Stimulated activated naive CD4-positive, alpha-beta T cell (primary cell): ENCODE data around the gene EPN3.

Source experiments
- DNase-seq, 6 experiments: peaks; one replicate each; lab custom pipeline; 2025; lab: John Stamatoyannopoulos, UW

Gene EPN3

DNA sequence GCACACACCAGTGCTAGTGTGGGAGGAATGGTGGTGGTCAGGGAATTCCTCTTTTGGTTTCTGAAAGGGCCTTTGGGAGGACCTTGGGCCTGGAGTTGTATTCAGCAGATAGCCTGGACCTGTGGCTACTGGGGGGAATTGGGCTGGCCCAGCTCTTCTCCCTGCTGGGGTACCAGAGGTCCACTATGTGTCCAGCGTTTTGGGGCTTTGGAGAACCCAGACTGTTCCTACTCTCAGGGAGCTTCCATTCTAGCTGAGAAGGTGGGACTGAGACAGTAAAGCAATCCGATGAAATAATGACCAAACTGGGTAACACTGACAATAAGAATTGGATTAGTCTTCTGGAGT is 2.4 kb downstream of the EPN3 start:
- no peak for DNase-seq

GRCh38 chr17:50535407-50535806 is 2.9 kb downstream of the EPN3 start:
- DNase-seq: no peak

DNA sequence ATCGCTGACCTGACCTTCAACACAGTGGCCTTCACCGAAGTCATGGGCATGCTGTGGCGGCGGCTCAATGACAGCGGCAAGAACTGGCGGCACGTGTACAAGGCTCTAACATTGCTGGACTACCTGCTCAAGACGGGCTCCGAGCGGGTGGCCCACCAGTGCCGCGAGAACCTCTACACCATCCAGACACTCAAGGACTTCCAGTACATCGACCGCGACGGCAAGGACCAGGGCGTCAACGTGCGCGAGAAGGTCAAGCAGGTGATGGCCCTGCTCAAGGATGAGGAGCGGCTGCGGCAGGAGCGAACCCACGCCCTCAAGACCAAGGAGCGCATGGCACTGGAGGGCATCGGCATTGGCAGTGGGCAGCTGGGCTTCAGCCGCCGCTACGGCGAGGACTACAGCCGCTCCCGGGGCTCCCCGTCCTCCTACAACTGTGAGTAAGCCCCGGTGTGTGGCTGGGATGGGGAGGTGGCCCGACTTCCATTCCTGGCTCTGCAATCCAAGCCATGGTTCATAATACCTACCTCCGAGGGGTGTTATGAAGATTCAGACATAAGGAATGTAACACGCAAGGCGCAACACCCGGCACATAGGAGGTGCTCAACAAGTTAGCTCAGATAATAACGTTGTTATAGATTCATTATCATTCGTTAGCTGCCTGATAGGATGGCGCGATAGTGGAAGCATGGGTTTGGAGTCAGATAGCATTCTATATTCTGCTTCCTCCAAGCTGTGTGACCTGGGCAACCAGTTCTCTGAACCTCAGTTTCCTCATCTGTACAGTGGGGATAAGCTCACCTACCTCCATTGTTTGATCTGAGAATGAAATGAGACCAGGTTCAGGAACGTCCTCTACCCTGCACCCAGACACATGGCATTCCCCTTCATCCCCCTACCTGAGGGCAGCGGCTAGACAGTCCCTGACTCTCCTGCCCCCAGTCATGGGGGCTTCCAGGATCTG is 4.4 kb downstream of the EPN3 start:
- DNase-seq: no peak

GRCh38 chr17:50537721-50538548 is 5.4 kb downstream of the EPN3 start:
- no peak for DNase-seq

DNA sequence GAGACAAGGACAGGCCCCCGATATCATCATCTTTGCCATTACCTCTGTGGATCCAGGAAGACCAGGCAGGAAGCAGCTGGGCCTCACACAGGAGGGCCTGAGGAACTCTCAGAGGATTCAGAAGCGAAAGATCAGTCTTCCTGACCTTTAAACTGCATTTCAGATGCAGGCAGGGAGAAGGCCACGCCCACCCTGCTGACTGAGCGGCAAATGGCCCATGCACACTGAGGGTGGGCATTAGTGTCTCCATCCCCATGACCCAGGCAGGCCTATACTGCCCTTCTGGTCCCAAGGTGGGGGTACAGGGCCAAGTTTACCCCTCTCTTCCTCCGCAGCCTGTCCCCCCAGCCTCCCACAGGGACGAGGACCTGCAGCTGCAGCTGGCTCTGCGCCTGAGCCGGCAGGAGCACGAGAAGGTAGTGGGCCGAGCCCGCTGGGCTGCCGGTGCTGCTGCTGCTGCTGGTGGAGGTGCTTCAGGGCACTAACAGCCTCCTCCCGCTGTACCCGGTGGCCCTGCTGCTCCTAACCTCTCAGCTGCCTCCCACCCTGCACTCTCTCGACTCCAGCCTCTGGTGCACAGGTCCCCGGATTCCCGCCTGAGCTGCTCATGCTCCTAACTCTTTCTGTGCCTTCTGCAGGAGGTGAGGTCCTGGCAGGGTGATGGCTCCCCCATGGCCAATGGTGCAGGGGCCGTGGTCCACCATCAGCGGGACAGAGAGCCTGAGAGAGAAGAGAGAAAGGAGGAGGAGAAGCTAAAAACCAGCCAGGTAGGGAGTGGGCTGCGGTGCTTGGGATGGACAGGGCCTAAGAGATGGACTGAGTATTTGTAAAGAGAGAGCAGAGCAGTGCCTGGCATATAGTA is 6.2 kb downstream of the EPN3 start:
- no peak for DNase-seq

- DNase-seq: no peak
Observed at GRCh38 chr17:50539762-50540559, 7.4 kb downstream of the EPN3 start.

DNA sequence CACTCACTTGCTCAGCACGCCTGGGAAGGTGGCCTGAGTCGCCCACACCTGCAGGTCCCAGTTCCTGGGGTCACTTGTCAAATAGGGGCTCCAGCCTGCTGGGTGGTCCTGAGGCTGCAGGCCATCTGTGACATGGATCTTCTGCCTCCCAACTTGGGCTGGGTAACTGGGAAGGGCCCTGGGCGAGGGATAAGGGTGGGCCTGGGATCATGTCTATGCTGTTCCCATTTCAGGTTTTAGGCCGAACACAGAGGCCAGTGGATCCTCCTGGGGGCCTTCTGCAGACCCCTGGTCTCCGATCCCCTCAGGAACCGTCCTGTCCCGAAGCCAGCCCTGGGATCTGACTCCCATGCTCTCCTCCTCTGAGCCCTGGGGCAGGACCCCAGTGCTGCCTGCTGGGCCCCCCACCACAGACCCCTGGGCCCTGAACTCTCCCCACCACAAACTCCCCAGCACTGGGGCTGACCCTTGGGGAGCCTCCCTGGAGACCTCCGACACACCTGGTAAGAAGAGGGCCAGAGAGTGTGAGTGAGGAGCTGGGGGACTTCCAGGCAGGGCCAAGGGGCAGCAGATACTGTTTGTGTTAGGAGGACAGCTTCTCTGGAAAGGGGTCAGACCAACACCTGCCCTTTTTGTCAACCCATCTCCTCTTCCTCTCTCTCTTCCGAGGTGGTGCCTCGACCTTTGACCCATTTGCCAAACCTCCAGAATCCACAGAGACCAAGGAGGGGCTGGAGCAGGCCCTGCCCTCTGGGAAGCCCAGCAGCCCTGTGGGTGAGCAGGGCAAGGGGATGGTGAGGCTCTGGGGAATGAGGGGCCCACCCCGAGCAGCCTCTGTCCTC is 8.2 kb downstream of the EPN3 start:
- no peak for DNase-seq

DNA sequence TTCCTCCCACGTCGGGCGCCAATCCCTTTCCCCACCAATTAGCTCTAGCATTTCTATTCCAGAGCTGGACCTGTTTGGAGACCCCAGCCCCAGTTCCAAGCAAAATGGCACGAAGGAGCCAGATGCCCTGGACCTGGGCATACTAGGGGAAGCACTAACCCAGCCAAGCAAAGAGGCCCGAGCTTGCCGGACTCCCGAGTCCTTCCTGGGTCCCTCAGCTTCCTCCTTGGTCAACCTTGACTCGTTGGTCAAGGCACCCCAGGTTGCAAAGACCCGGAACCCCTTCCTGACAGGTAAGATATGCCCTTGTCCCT is 8.8 kb downstream of the EPN3 start:
- peak in 1 of 6 experiments; percentile 24 for DNase-seq

DNA sequence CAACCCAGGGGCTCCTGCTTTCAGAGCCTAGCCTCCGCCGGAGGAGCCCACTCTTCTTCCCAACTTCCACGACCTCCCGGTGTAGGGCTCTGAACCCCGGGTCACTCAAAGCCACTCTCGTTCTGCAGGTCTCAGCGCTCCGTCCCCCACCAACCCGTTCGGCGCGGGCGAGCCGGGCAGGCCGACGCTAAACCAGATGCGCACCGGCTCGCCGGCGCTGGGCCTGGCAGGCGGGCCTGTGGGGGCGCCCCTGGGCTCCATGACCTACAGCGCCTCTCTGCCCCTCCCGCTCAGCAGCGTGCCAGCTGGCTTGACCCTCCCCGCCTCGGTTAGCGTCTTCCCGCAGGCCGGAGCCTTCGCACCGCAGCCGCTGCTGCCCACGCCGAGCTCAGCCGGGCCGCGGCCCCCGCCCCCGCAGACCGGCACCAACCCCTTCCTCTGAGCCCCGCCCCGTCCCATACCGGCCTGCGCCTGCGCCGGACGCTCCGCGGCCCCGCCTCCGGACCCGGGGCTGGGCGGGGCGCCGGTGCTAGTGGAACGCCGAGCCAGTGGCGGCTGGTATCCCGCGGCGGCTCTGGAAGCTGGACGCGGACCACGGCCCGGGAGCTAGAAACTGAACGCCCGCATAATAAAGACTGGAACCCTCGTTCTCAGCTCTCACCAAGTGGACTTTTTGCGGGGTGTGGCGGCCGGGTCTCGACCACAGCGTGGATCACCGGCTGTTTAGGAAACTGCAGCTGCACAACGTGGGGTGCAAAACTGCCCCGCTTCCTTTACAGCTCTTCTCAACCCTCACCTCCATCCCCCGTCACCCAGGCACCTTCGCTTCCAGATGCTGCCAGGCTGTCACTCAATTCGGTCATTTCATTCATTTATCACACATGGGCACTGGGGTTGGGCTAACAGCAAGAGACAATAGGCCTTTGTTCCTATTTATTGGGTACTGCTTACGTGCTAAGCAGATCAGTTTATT is 9.5 kb downstream of the EPN3 start:
- peak; percentile 63 to 85 (median 76) for DNase-seq

GRCh38 chr17:50542795-50543774 is 10.6 kb downstream of the EPN3 start:
- DNase-seq: no peak

- no peak for DNase-seq
Observed at GRCh38 chr17:50544516-50544915, 12.0 kb downstream of the EPN3 start.

DNA sequence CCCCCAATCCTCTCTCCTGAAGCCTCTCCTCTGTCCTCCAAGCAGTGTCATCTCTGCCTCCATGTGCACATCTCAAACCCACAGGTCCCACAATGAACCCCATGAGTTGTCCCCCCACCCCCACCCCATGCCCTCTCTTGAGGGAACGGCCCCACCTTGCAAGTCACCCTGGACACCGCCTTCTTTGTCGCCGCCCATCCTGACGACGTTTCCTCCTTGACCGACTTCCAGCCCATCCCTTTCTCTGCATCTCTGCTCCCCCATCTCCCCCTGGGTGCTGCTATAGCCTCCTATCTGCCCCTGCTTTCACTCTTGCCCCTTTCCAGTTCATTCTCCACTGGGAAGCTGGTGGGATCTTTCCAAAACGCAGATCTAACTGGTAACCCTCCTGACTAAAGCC is 12.8 kb downstream of the EPN3 start:
- no peak for DNase-seq

GRCh38 chr17:50546701-50547034 is 14.1 kb downstream of the EPN3 start:
- no peak for DNase-seq

DNA sequence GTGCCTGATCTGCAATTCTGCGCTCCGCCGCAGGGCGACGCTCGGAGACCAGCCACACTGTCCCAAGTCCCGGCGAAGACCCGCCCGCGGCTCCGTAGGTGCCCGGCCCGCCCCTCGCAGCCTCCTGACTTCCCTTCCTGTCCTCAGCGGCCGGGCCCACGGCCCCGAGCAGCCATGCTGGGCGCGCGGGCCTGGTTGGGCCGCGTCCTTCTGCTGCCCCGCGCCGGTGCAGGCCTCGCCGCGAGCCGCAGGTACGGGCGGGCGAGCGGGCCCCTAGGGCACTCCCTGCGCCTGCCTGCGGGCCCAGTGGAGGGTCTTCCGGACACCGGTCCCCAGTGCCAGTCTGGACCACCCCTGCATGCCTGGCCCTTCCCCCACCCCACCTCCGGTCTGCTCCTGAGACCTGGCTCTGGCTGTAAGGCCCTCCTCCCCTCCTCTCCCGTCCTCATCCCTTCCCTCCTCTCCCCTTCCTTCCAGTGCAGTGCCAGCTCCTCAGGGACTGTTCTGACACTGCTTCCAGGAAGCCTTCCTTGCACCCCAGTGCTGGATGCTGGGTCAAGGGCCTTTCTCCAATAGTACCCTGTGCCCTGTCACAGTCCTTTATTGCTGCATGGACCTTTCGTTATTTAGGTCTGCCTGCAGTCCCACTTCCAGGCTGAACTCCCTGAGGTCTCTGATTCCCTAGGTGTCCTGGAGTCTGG is 14.7 kb downstream of the EPN3 start, which contains the start of gene SPATA20:
SPATA20 (plus strand) TSS at position 140 of the 701 bp plus-strand sequence; CDS start at position 175, 35 bp downstream.
- DNase-seq: peak; percentile 67 to 85 (median 78)

DNA sequence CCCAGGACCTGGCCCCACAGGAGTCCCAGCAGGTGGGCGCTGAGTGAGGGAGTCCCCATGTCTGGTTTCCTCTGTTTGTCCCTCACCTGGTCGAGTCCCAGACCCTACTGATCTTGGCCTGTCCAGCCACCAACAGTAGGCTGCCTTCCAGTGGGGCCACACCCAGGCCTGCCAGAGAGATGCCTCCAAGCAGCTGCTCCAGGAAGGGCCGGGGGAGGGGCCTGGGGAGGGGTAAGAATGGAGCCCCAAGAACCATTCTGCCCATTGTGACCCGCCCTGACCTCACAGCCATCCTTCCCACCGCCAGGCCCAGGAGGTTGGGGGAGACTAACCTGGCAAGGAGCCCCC is 15.2 kb downstream of the EPN3 start:
- no peak for DNase-seq

DNA sequence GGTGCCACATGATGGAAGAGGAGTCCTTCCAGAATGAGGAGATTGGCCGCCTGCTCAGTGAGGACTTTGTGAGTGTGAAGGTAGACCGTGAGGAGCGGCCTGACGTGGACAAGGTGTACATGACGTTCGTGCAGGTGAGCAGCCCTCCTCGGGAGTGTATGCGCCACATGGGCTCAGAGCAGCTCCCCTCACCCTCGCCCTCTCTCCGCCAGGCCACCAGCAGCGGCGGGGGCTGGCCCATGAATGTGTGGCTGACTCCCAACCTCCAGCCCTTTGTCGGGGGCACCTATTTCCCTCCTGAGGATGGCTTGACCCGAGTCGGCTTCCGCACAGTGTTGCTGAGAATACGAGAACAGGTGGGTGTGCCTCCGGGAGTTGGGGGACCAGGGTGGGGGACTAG is 16.3 kb downstream of the EPN3 start:
- no peak for DNase-seq

GRCh38 chr17:50549256-50549941 is 16.9 kb downstream of the EPN3 start:
- DNase-seq: no peak
